HG03097 (cell line): ENCODE results near the gene VOPP1.

ENCODE experiments used
- ATAC-seq: cut with Tn5 transposase; IDR thresholded peaks from one replicate; pipeline ENCODE4 v1.9.1; 2021; ENCODE audit not compliant: unreplicated experiment, low FRiP score

The VOPP1 gene

GRCh38 chr7:55557666-55558188 lies 14.6 kb downstream of the VOPP1 start:
- ATAC-seq: peak; percentile 73

GRCh38 chr7:55556492-55556891 lies 15.8 kb downstream of the VOPP1 start:
- no peak for ATAC-seq

- ATAC-seq: no peak
Measured at GRCh38 chr7:55556031-55556430, 16.3 kb downstream of the VOPP1 start.

GRCh38 chr7:55555160-55555559 lies 17.1 kb downstream of the VOPP1 start:
- ATAC-seq: no peak

- no peak for ATAC-seq
Measured at GRCh38 chr7:55554038-55554437, 18.3 kb downstream of the VOPP1 start.

GRCh38 chr7:55553024-55553345 lies 19.3 kb downstream of the VOPP1 start:
- no peak for ATAC-seq

GRCh38 chr7:55552320-55553023 lies 19.8 kb downstream of the VOPP1 start:
- no peak for ATAC-seq

- ATAC-seq: no peak
Measured at GRCh38 chr7:55550841-55551537, 21.3 kb downstream of the VOPP1 start.

GRCh38 chr7:55550010-55550663 lies 22.2 kb downstream of the VOPP1 start:
- no peak for ATAC-seq

GRCh38 chr7:55549457-55549856 lies 22.8 kb downstream of the VOPP1 start:
- ATAC-seq: no peak

GRCh38 chr7:55548295-55548731 lies 24.0 kb downstream of the VOPP1 start:
- ATAC-seq: peak; percentile 55

- ATAC-seq: no peak
Measured at GRCh38 chr7:55546814-55547213, 25.5 kb downstream of the VOPP1 start.

- no peak for ATAC-seq
Measured at GRCh38 chr7:55545496-55545895, 26.8 kb downstream of the VOPP1 start.

- ATAC-seq: no peak
Measured at GRCh38 chr7:55540226-55540858, 32.0 kb downstream of the VOPP1 start.

GRCh38 chr7:55539380-55539779 lies 32.9 kb downstream of the VOPP1 start:
- ATAC-seq: no peak

- ATAC-seq: no peak
Measured at GRCh38 chr7:55538538-55538937, 33.8 kb downstream of the VOPP1 start.

GRCh38 chr7:55537458-55537990 lies 34.8 kb downstream of the VOPP1 start:
- no peak for ATAC-seq

GRCh38 chr7:55536619-55537457 lies 35.5 kb downstream of the VOPP1 start:
- no peak for ATAC-seq

GRCh38 chr7:55535617-55536016 lies 36.7 kb downstream of the VOPP1 start:
- no peak for ATAC-seq
